ENCODE results near the gene CDHR2.

DNA sequence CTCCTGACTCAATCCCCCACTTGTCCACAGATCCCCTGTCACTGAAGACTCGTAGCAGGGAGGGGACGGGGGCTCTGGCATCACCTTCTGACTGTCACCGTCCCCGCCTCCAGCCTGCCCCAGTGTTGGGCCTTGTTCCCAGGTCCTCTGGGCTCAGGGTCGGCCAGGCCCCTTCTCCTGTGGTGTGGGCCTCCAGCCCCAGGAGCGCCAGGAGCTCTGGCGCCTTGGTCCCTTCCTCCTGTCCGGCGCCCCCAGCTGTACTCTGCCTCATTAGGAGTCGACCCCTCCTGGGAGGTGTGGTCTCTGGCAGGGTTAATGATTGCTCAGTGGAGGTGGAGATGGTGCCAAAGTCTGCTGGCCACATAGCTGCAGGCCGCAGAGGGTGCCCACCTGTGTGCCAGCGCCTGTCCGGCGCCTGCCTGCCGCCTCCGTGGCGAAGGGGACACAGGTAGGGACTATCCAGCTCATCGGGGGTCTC, at the start of gene CDHR2:
- no peak for TF ChIP-seq GATA2 (IDR thresholded peaks at IDR 0.05; ENCODE audit: low read depth, low read length)
- no peak for TF ChIP-seq GATA3 (IDR thresholded peaks at IDR 0.05; ENCODE audit: low read depth, low read length)
